Measurements from ENCODE around the gene HSH2D.
A peak's percentile ranks its signal among the peaks of the same experiment; 100 is the strongest.
"Not testable (repeated sequence)": the region's sequence is repeated elsewhere in the genome, so short reads cannot be mapped to it uniquely, and the experiment has no call there.

Gene HSH2D

GRCh38 chr19:16119075-16119857 is 24.2 kb upstream of the HSH2D start:
- H3K9me3 ChIP-seq (ENCODE audit: control insufficient read depth, low read length); H3K27me3 ChIP-seq (replicated peaks; ENCODE audit: control insufficient read depth, insufficient read depth, low read length, poor library complexity, severe bottlenecking); H3K4me1 ChIP-seq (ENCODE audit: control insufficient read depth, insufficient read depth, low read length, poor library complexity, severe bottlenecking); H3K4me3 ChIP-seq (ENCODE audit: insufficient read depth, low read depth, low read length, poor library complexity, severe bottlenecking): not testable (repeated sequence)
- Histone ChIP-seq H3K36me3 (ENCODE audit: control insufficient read depth, insufficient read depth, low read length) (peaks cover 49% of the 10 kb centered on the region), H3K27ac (ENCODE audit: insufficient read depth, low read length, poor library complexity, severe bottlenecking) (peak overlapping the region; percentile 56)
- peak in 1 of 3 donors; percentile 18 for DNase-seq

GRCh38 chr19:16121141-16121540 is 22.3 kb upstream of the HSH2D start:
- H3K36me3 ChIP-seq (ENCODE audit: control insufficient read depth, insufficient read depth, low read length): peaks cover 61% of the 10 kb centered on the region
- H3K4me3 ChIP-seq (ENCODE audit: insufficient read depth, low read depth, low read length, poor library complexity, severe bottlenecking): no peak overlapping the region
- H3K27ac ChIP-seq (ENCODE audit: insufficient read depth, low read length, poor library complexity, severe bottlenecking): no peak overlapping the region
- peaks cover 8% of the 10 kb centered on the region for H3K4me1 ChIP-seq (ENCODE audit: control insufficient read depth, insufficient read depth, low read length, poor library complexity, severe bottlenecking)
- H3K27me3 ChIP-seq (replicated peaks; ENCODE audit: control insufficient read depth, insufficient read depth, low read length, poor library complexity, severe bottlenecking): no peaks in the 10 kb centered on the region
- no peak for DNase-seq
- H3K9me3 ChIP-seq (ENCODE audit: control insufficient read depth, low read length): no peaks in the 10 kb centered on the region

GRCh38 chr19:16121967-16122366 is 21.5 kb upstream of the HSH2D start:
- peaks cover 70% of the 10 kb centered on the region for H3K36me3 ChIP-seq (ENCODE audit: control insufficient read depth, insufficient read depth, low read length)
- H3K4me1 ChIP-seq (ENCODE audit: control insufficient read depth, insufficient read depth, low read length, poor library complexity, severe bottlenecking): peaks cover 8% of the 10 kb centered on the region
- H3K9me3 ChIP-seq (ENCODE audit: control insufficient read depth, low read length): no peaks in the 10 kb centered on the region
- no peak overlapping the region for H3K4me3 ChIP-seq (ENCODE audit: insufficient read depth, low read depth, low read length, poor library complexity, severe bottlenecking)
- no peak overlapping the region for H3K27ac ChIP-seq (ENCODE audit: insufficient read depth, low read length, poor library complexity, severe bottlenecking)
- no peaks in the 10 kb centered on the region for H3K27me3 ChIP-seq (replicated peaks; ENCODE audit: control insufficient read depth, insufficient read depth, low read length, poor library complexity, severe bottlenecking)
- no peak for DNase-seq

- no peaks in the 10 kb centered on the region for H3K4me1 ChIP-seq (ENCODE audit: control insufficient read depth, insufficient read depth, low read length, poor library complexity, severe bottlenecking)
- H3K27ac ChIP-seq (ENCODE audit: insufficient read depth, low read length, poor library complexity, severe bottlenecking): no peak overlapping the region
- no peak overlapping the region for H3K4me3 ChIP-seq (ENCODE audit: insufficient read depth, low read depth, low read length, poor library complexity, severe bottlenecking)
- DNase-seq: no peak
- peaks cover 86% of the 10 kb centered on the region for H3K36me3 ChIP-seq (ENCODE audit: control insufficient read depth, insufficient read depth, low read length)
- no peaks in the 10 kb centered on the region for H3K9me3 ChIP-seq (ENCODE audit: control insufficient read depth, low read length)
- H3K27me3 ChIP-seq (replicated peaks; ENCODE audit: control insufficient read depth, insufficient read depth, low read length, poor library complexity, severe bottlenecking): no peaks in the 10 kb centered on the region
Measured at GRCh38 chr19:16124953-16125352, 18.5 kb upstream of the HSH2D start.

GRCh38 chr19:16125737-16126495 is 17.6 kb upstream of the HSH2D start:
- no peak for DNase-seq
- Histone ChIP-seq H3K4me3 (ENCODE audit: insufficient read depth, low read depth, low read length, poor library complexity, severe bottlenecking) (no peak overlapping the region), H3K27me3 (replicated peaks; ENCODE audit: control insufficient read depth, insufficient read depth, low read length, poor library complexity, severe bottlenecking) (no peaks in the 10 kb centered on the region), H3K4me1 (ENCODE audit: control insufficient read depth, insufficient read depth, low read length, poor library complexity, severe bottlenecking) (no peaks in the 10 kb centered on the region), H3K36me3 (ENCODE audit: control insufficient read depth, insufficient read depth, low read length) (peaks cover 94% of the 10 kb centered on the region), H3K27ac (ENCODE audit: insufficient read depth, low read length, poor library complexity, severe bottlenecking) (no peak overlapping the region), H3K9me3 (ENCODE audit: control insufficient read depth, low read length) (no peaks in the 10 kb centered on the region)

- Histone ChIP-seq H3K9me3 (ENCODE audit: control insufficient read depth, low read length) (no peaks in the 10 kb centered on the region), H3K27ac (ENCODE audit: insufficient read depth, low read length, poor library complexity, severe bottlenecking) (no peak overlapping the region), H3K27me3 (replicated peaks; ENCODE audit: control insufficient read depth, insufficient read depth, low read length, poor library complexity, severe bottlenecking) (no peaks in the 10 kb centered on the region), H3K4me3 (ENCODE audit: insufficient read depth, low read depth, low read length, poor library complexity, severe bottlenecking) (no peak overlapping the region), H3K4me1 (ENCODE audit: control insufficient read depth, insufficient read depth, low read length, poor library complexity, severe bottlenecking) (no peaks in the 10 kb centered on the region), H3K36me3 (ENCODE audit: control insufficient read depth, insufficient read depth, low read length) (peaks cover 94% of the 10 kb centered on the region)
- no peak for DNase-seq
Measured at GRCh38 chr19:16127080-16127479, 16.4 kb upstream of the HSH2D start.

GRCh38 chr19:16127776-16128371 is 15.6 kb upstream of the HSH2D start:
- H3K27ac ChIP-seq (ENCODE audit: insufficient read depth, low read length, poor library complexity, severe bottlenecking): no peak overlapping the region
- no peaks in the 10 kb centered on the region for H3K4me1 ChIP-seq (ENCODE audit: control insufficient read depth, insufficient read depth, low read length, poor library complexity, severe bottlenecking)
- peaks cover 94% of the 10 kb centered on the region for H3K36me3 ChIP-seq (ENCODE audit: control insufficient read depth, insufficient read depth, low read length)

GRCh38 chr19:16131648-16132047 is 11.8 kb upstream of the HSH2D start:
- Histone ChIP-seq H3K36me3 (ENCODE audit: control insufficient read depth, insufficient read depth, low read length) (peaks cover 70% of the 10 kb centered on the region), H3K4me1 (ENCODE audit: control insufficient read depth, insufficient read depth, low read length, poor library complexity, severe bottlenecking) (no peaks in the 10 kb centered on the region), H3K27ac (ENCODE audit: insufficient read depth, low read length, poor library complexity, severe bottlenecking) (no peak overlapping the region), H3K4me3 (ENCODE audit: insufficient read depth, low read depth, low read length, poor library complexity, severe bottlenecking) (no peak overlapping the region), H3K27me3 (replicated peaks; ENCODE audit: control insufficient read depth, insufficient read depth, low read length, poor library complexity, severe bottlenecking) (no peaks in the 10 kb centered on the region), H3K9me3 (ENCODE audit: control insufficient read depth, low read length) (no peaks in the 10 kb centered on the region)
- DNase-seq: no peak

More at GRCh38 chr19:16127776-16128371, 15.6 kb upstream of the HSH2D start:
- DNase-seq: no peak
- H3K27me3 ChIP-seq (replicated peaks; ENCODE audit: control insufficient read depth, insufficient read depth, low read length, poor library complexity, severe bottlenecking): no peaks in the 10 kb centered on the region
- H3K9me3 ChIP-seq (ENCODE audit: control insufficient read depth, low read length): no peaks in the 10 kb centered on the region
- H3K4me3 ChIP-seq (ENCODE audit: insufficient read depth, low read depth, low read length, poor library complexity, severe bottlenecking): no peak overlapping the region

GRCh38 chr19:16133818-16134217 is 9.7 kb upstream of the HSH2D start:
- no peaks in the 10 kb centered on the region for H3K9me3 ChIP-seq (ENCODE audit: control insufficient read depth, low read length)
- H3K4me1 ChIP-seq (ENCODE audit: control insufficient read depth, insufficient read depth, low read length, poor library complexity, severe bottlenecking): no peaks in the 10 kb centered on the region
- no peak overlapping the region for H3K27ac ChIP-seq (ENCODE audit: insufficient read depth, low read length, poor library complexity, severe bottlenecking)
- peaks cover 48% of the 10 kb centered on the region for H3K36me3 ChIP-seq (ENCODE audit: control insufficient read depth, insufficient read depth, low read length)
- DNase-seq: no peak
- no peak overlapping the region for H3K4me3 ChIP-seq (ENCODE audit: insufficient read depth, low read depth, low read length, poor library complexity, severe bottlenecking)
- no peaks in the 10 kb centered on the region for H3K27me3 ChIP-seq (replicated peaks; ENCODE audit: control insufficient read depth, insufficient read depth, low read length, poor library complexity, severe bottlenecking)

- H3K9me3 ChIP-seq (ENCODE audit: control insufficient read depth, low read length): no peaks in the 10 kb centered on the region
- H3K36me3 ChIP-seq (ENCODE audit: control insufficient read depth, insufficient read depth, low read length): peaks cover 41% of the 10 kb centered on the region
- H3K4me3 ChIP-seq (ENCODE audit: insufficient read depth, low read depth, low read length, poor library complexity, severe bottlenecking): no peak overlapping the region
- H3K27me3 ChIP-seq (replicated peaks; ENCODE audit: control insufficient read depth, insufficient read depth, low read length, poor library complexity, severe bottlenecking): no peaks in the 10 kb centered on the region
- DNase-seq: no peak
- no peaks in the 10 kb centered on the region for H3K4me1 ChIP-seq (ENCODE audit: control insufficient read depth, insufficient read depth, low read length, poor library complexity, severe bottlenecking)
- H3K27ac ChIP-seq (ENCODE audit: insufficient read depth, low read length, poor library complexity, severe bottlenecking): no peak overlapping the region
Measured at GRCh38 chr19:16134510-16134909, 9.0 kb upstream of the HSH2D start.
